WTC11 (cell line): ENCODE results near the gene SMPX. TPM values are rescaled to one million over a fixed set of nuclear protein-coding genes. Genes with fewer than 3 reads are reported as not detected.

ENCODE experiments used
- ATAC-seq: fragments of 200-7000 bp; cut with Tn5 transposase; 2 replicates; pipeline ENCODE4 v1.10.0; 2021; ENCODE audit warnings: mild to moderate bottlenecking, moderate library complexity
- CTCF ChIA-PET: fragments of 300-600 bp; sonication (Branson Sonifier 250); formaldehyde crosslinking; loops from one replicate; lab custom pipeline; 2021; ENCODE audit warnings: antibody characterized with exemption; lab: Charles Lee
- POLR2A ChIA-PET: fragments of 350-600 bp; sonication (Branson Sonifier 250); formaldehyde crosslinking; loops from one replicate; lab custom pipeline; 2021; ENCODE audit warnings: antibody characterized with exemption; lab: Charles Lee
- DNase-seq: peaks from one replicate; pipeline ENCODE4 v3.0.0; 2021; ENCODE audit warnings: low spot score
- H3K27ac Mint-ChIP-seq: 2 replicates; pipeline ENCODE4 v1.8.0; 2021; ENCODE audit warnings: mixed read lengths
- H3K27me3 Mint-ChIP-seq: 2 replicates; pipeline ENCODE4 v1.8.0; 2021; ENCODE audit warnings: low read depth, mild to moderate bottlenecking, moderate library complexity, mixed read lengths
- H3K36me3 Mint-ChIP-seq: 2 replicates; pipeline ENCODE4 v1.8.0; 2021; ENCODE audit warnings: mixed read lengths
- H3K4me1 Mint-ChIP-seq: 2 replicates; pipeline ENCODE4 v1.8.0; 2022; ENCODE audit warnings: mixed read lengths
- H3K4me3 Mint-ChIP-seq: 2 replicates; pipeline ENCODE4 v1.8.0; 2021; ENCODE audit warnings: mild to moderate bottlenecking, moderate library complexity, mixed read lengths
- H3K9me3 Mint-ChIP-seq: 2 replicates; pipeline ENCODE4 v1.8.0; 2021; ENCODE audit warnings: mixed read lengths
- ARID4B ChIP-seq: sonication (generic); formaldehyde crosslinking; IDR thresholded peaks from 2 replicates; pipeline ENCODE4 v1.8.0; 2023; ENCODE audit warnings: missing genetic modification reagents, mild to moderate bottlenecking, borderline replicate concordance
- ETV6 ChIP-seq: sonication (generic); formaldehyde crosslinking; IDR thresholded peaks from 2 replicates; pipeline ENCODE4 v1.8.1; 2022; ENCODE audit warnings: mild to moderate bottlenecking, missing genetic modification reagents
- GABPB1 ChIP-seq: sonication (generic); formaldehyde crosslinking; IDR thresholded peaks from 2 replicates; pipeline ENCODE4 v1.8.1; 2023; ENCODE audit warnings: mild to moderate bottlenecking, missing genetic modification reagents
- MYBL2 ChIP-seq: sonication (generic); formaldehyde crosslinking; IDR thresholded peaks from 2 replicates; pipeline ENCODE4 v1.8.1; 2023; ENCODE audit warnings: mild to moderate bottlenecking, moderate library complexity, missing genetic modification reagents
- NFYB ChIP-seq: sonication (generic); formaldehyde crosslinking; conservative IDR thresholded peaks from 2 replicates; pipeline ENCODE4 v1.8.0; 2022; ENCODE audit warnings: low read depth, missing genetic modification reagents
- NR1H2 ChIP-seq: sonication (generic); formaldehyde crosslinking; IDR thresholded peaks from 2 replicates; pipeline ENCODE4 v1.9.0; 2021; ENCODE audit warnings: mild to moderate bottlenecking, moderate library complexity, missing genetic modification reagents
- RELA ChIP-seq: sonication (generic); formaldehyde crosslinking; IDR thresholded peaks from 2 replicates; pipeline ENCODE4 v1.8.1; 2022; ENCODE audit warnings: missing genetic modification reagents, mild to moderate bottlenecking, borderline replicate concordance
- TCF7 ChIP-seq: sonication (generic); formaldehyde crosslinking; IDR thresholded peaks from 2 replicates; pipeline ENCODE4 v1.8.0; 2022; ENCODE audit warnings: mild to moderate bottlenecking, low read depth, missing genetic modification reagents, moderate library complexity
- TEAD1 ChIP-seq: sonication (generic); formaldehyde crosslinking; IDR thresholded peaks from 2 replicates; pipeline ENCODE4 v1.8.0; 2022; ENCODE audit warnings: mild to moderate bottlenecking, missing genetic modification reagents
- ZBTB21 ChIP-seq: sonication (generic); formaldehyde crosslinking; IDR thresholded peaks from 2 replicates; pipeline ENCODE4 v1.8.1; 2023; ENCODE audit warnings: mild to moderate bottlenecking, missing genetic modification reagents, borderline replicate concordance
- ZNF121 ChIP-seq: sonication (generic); formaldehyde crosslinking; IDR thresholded peaks from 2 replicates; pipeline ENCODE4 v1.8.0; 2023; ENCODE audit warnings: missing genetic modification reagents
- ZNF138 ChIP-seq: sonication (generic); formaldehyde crosslinking; conservative IDR thresholded peaks from 2 replicates; pipeline ENCODE4 v1.8.1; 2022; ENCODE audit warnings: mild to moderate bottlenecking, moderate library complexity, missing genetic modification reagents
- ZNF232 ChIP-seq: sonication (generic); formaldehyde crosslinking; IDR thresholded peaks from 2 replicates; pipeline ENCODE4 v1.8.0; 2022; ENCODE audit warnings: mild to moderate bottlenecking, missing genetic modification reagents
- ZNF423 ChIP-seq: fragments of 250-450 bp; sonication (Bioruptor Pico); IDR thresholded peaks from 2 replicates; pipeline ENCODE4 v2.1.2; 2022; ENCODE audit warnings: mild to moderate bottlenecking, moderate library complexity
- ZSCAN18 ChIP-seq: fragments of 250-450 bp; sonication (Bioruptor Pico); IDR thresholded peaks from 2 replicates; pipeline ENCODE4 v2.1.2; 2022; ENCODE audit warnings: mild to moderate bottlenecking, moderate library complexity
- total RNA-seq: library from RNA; stranded (reverse); gene quantifications from 3 replicates; pipeline ENCODE4 v1.2.3, GENCODE V29; 2021
- TF ChIP-seq, protein P1 (sequence below): fragments of 250-450 bp; sonication (Bioruptor Pico); IDR thresholded peaks from 2 replicates; pipeline ENCODE4 v1.9.0; 2021; ENCODE audit warnings: moderate library complexity, mild to moderate bottlenecking, inconsistent platforms, borderline replicate concordance
- TF ChIP-seq, protein P2 (sequence below): sonication (generic); formaldehyde crosslinking; IDR thresholded peaks from 2 replicates; pipeline ENCODE4 v1.8.1; 2022; ENCODE audit warnings: low read depth, mild to moderate bottlenecking, moderate library complexity, missing genetic modification reagents, borderline replicate concordance
- TF ChIP-seq, protein P3 (sequence below): sonication (generic); formaldehyde crosslinking; IDR thresholded peaks from 2 replicates; pipeline ENCODE4 v1.8.1; 2023; ENCODE audit warnings: mild to moderate bottlenecking, missing genetic modification reagents

The SMPX gene
- total RNA-seq, 1 experiment from 2014 or later, result not detected

GRCh38 chrX:21744060-21744459 is 13.9 kb downstream of the SMPX start:
- TF ChIP-seq RELA (CRISPR knock-in tag) (no peak), NR1H2 (CRISPR knock-in tag) (no peak), MYBL2 (no peak)
- TF ChIP-seq, all 79 proteins: peak for 0
- POLR2A ChIA-PET, result no interaction called here
- no peaks in the 10 kb centered on the region for H3K36me3 Mint-ChIP-seq

DNA sequence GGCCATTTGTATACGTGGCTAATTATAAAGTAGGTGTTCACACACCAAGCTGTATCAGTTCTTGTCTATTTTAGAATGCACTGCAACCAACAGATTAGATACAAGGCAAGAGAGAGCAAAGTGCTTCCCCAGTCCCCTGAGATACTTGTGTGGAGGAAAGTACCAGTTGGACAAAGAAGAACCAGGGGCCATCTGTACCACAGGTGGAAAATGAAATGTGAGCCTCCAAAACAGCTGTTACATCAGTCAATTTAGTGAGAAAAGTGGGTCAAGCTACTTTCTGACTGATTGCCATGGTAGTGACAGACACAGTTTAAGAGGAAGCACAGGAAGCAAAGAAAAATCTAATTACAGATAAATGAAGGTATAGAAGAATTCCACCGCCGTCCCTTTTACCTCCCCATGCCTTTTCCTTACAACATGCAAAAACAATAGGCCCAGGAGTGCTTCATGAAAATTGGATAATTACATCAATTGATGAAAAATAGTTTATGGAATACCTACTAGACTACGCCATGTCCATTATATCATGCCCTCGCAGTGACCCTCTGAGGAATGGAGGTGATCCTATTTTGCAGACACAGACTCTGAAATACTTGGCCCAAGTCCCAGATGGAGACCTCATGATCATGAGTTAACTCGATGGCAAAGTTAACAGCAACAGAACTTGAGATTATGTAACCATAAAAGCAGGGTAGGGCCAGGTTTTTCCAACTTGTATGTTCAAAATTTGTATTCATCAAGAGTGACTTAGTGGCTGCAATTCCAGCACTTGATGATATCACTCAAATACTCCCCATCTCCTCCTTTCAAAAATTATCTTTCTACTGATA is 15.8 kb downstream of the SMPX start:
- TF ChIP-seq ZBTB21 (CRISPR knock-in tag) (no peak), ZNF138 (CRISPR knock-in tag) (no peak), TCF7 (CRISPR knock-in tag) (no peak)
- no peak for DNase-seq
- no peak for ATAC-seq
- Mint-ChIP-seq H3K36me3 (no peaks in the 10 kb centered on the region), H3K4me3 (no peak overlapping the region), H3K27me3 (no peaks in the 10 kb centered on the region), H3K4me1 (peaks cover 39% of the 10 kb centered on the region), H3K9me3 (no peaks in the 10 kb centered on the region), H3K27ac (no peak overlapping the region)
- ChIA-PET POLR2A (no interaction called here), CTCF (no interaction called here)

More at GRCh38 chrX:21744060-21744459, 13.9 kb downstream of the SMPX start:
- DNase-seq, result no peak
- Mint-ChIP-seq H3K4me3 (no peak overlapping the region), H3K27ac (no peak overlapping the region), H3K4me1 (peaks cover 50% of the 10 kb centered on the region), H3K27me3 (no peaks in the 10 kb centered on the region), H3K9me3 (no peaks in the 10 kb centered on the region)
- CTCF ChIA-PET, result no interaction called here
- no peak for ATAC-seq

DNA sequence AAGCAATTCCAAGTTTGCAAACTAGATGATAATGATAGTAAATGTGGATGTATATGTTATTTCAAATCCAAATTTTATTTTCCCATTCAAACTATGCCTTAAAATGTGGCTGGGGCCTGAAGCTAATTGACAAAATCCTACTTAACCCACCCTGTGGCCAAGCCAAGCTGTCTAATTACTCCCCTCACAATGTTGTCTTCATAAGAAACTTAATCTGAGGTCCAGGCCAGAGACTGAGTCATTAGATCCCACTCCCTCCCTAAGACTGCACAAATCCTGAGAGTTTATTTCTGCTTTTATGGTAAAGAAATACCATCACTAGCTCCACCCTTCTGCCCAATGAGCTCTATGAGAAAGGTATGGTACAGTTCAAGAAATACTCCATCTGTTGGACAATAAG is 16.6 kb downstream of the SMPX start:
- CTCF ChIA-PET, result no interaction called here
- H3K36me3 Mint-ChIP-seq, result no peaks in the 10 kb centered on the region

GRCh38 chrX:21740329-21741274 is 17.3 kb downstream of the SMPX start:
- Mint-ChIP-seq H3K4me1 (peaks cover 30% of the 10 kb centered on the region), H3K36me3 (no peaks in the 10 kb centered on the region), H3K27ac (no peak overlapping the region), H3K27me3 (no peaks in the 10 kb centered on the region), H3K4me3 (no peak overlapping the region)
- TF ChIP-seq ZSCAN18 (CRISPR knock-in tag) (no peak), ZNF423 (no peak), ZNF232 (CRISPR knock-in tag) (no peak), ETV6 (CRISPR knock-in tag) (no peak), ARID4B (CRISPR knock-in tag) (no peak), ZNF121 (CRISPR knock-in tag) (no peak), NFYB (CRISPR knock-in tag) (no peak), TCF7 (CRISPR knock-in tag) (no peak)
- TF ChIP-seq, protein P1, sequence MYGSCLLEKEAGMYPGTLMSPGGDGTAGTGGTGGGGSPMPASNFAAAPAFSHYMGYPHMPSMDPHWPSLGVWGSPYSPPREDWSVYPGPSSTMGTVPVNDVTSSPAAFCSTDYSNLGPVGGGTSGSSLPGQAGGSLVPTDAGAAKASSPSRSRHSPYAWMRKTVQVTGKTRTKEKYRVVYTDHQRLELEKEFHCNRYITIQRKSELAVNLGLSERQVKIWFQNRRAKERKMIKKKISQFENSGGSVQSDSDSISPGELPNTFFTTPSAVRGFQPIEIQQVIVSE (CRISPR knock-in tag), result no peak
- TF ChIP-seq, protein P2, sequence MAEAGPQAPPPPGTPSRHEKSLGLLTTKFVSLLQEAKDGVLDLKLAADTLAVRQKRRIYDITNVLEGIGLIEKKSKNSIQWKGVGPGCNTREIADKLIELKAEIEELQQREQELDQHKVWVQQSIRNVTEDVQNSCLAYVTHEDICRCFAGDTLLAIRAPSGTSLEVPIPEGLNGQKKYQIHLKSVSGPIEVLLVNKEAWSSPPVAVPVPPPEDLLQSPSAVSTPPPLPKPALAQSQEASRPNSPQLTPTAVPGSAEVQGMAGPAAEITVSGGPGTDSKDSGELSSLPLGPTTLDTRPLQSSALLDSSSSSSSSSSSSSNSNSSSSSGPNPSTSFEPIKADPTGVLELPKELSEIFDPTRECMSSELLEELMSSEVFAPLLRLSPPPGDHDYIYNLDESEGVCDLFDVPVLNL (CRISPR knock-in tag), result no peak
- TF ChIP-seq, all 79 proteins: peak for 0
- ChIA-PET POLR2A (no interaction called here), CTCF (no interaction called here)
- DNase-seq, result no peak
- ATAC-seq, result no peak
- no peaks in the 10 kb centered on the region for H3K9me3 Mint-ChIP-seq

More for the DNA sequence above, 16.6 kb downstream of the SMPX start:
- Mint-ChIP-seq H3K4me3 (no peak overlapping the region), H3K9me3 (no peaks in the 10 kb centered on the region), H3K27me3 (no peaks in the 10 kb centered on the region), H3K4me1 (peaks cover 36% of the 10 kb centered on the region), H3K27ac (no peak overlapping the region)
- DNase-seq (no peak), ATAC-seq (no peak)
- POLR2A ChIA-PET, result no interaction called here
- TF ChIP-seq, protein P3, sequence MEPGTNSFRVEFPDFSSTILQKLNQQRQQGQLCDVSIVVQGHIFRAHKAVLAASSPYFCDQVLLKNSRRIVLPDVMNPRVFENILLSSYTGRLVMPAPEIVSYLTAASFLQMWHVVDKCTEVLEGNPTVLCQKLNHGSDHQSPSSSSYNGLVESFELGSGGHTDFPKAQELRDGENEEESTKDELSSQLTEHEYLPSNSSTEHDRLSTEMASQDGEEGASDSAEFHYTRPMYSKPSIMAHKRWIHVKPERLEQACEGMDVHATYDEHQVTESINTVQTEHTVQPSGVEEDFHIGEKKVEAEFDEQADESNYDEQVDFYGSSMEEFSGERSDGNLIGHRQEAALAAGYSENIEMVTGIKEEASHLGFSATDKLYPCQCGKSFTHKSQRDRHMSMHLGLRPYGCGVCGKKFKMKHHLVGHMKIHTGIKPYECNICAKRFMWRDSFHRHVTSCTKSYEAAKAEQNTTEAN, result no peak
- TF ChIP-seq GABPB1 (no peak), RELA (CRISPR knock-in tag) (no peak), TEAD1 (CRISPR knock-in tag) (no peak)
